Measurements from ENCODE around the gene MAP7D2.
A peak's percentile ranks its signal among the peaks of the same experiment; 100 is the strongest.
"Not testable (repeated sequence)": the region's sequence is repeated elsewhere in the genome, so short reads cannot be mapped to it uniquely, and the experiment has no call there.

The MAP7D2 gene
- total RNA-seq, result 0.16 to 0.46 (median 0.39) reads per million in 3 experiments

GRCh38 chrX:20116577-20117240, at the start of gene MAP7D2:
Gene MAP7D2 (minus strand): TSS chrX:20116907. CDS start chrX:20116879, 28 bp downstream.
- DNase-seq, result no peak

DNA sequence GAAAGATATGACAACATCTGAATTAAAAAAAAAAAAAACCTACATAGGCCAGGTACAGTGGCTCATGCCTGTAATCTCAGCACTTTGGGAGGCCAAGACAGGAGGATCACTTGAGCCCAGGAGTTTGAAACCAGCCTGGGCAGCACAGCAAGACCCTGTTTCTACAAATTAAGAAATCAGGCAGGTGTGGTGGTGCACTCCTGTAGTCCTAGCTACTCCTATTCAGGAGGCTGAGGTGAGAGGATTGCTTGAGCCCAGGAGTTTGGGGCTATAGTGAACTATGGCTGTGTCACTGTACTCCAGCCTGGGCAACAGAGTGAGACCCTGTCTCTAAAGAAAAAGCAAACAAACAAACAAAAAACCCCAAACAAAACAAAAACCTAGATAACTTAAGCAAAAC, 45.8 kb upstream of the MAP7D2 start:
- DNase-seq, result not testable (repeated sequence)

DNA sequence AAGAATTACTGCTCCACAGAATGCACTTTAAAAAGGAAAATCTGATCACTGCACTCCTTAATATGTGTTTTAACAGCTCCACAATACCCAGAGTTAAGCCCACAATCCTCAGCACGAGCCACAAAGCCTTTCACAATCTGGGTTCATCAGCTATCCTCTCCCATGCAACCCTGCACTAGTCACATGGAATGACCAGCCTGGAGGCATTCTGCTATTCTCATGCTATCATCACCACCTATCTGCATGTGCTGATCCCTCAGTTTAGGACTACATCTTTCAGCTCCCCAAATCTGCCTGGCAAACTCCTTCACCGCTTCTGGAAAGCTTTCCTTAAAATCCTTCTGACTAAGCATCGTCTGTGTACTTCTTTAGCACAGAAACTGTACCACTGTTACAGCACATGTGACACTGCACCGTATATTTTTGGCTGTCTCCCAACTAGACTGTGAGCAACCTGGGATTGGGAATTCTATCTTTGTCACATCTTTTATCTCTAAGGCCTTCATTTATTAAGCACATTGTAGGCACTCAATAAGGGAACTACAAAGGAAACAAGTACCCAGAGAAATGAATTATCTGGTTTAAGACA, 43.2 kb upstream of the MAP7D2 start:
- no peak for DNase-seq

DNA sequence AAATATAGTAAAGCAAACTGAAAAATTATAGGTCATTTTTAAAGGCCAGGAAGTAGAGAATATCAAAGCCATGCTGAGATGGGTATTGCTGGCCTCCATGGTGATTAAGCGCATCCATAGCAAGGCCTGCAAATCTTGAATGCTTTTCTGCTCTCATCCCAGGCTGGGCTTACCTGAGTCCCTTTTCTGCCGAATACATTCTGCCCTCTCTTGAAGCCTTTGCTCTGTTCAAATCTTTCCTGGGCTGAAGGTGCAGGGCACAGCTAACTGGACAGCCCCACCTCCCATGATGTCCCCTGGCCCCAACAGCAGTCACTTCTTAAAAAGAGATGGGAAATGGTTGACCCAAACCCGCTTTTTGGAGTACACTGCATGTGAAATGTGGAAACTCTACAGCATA, 35.0 kb upstream of the MAP7D2 start:
- DNase-seq, result no peak

GRCh38 chrX:20149326-20149725, 32.6 kb upstream of the MAP7D2 start:
- no peak for DNase-seq

GRCh38 chrX:20147561-20147960, 30.9 kb upstream of the MAP7D2 start:
- DNase-seq, result no peak

GRCh38 chrX:20144491-20144890, 27.8 kb upstream of the MAP7D2 start:
- DNase-seq, result no peak

DNA sequence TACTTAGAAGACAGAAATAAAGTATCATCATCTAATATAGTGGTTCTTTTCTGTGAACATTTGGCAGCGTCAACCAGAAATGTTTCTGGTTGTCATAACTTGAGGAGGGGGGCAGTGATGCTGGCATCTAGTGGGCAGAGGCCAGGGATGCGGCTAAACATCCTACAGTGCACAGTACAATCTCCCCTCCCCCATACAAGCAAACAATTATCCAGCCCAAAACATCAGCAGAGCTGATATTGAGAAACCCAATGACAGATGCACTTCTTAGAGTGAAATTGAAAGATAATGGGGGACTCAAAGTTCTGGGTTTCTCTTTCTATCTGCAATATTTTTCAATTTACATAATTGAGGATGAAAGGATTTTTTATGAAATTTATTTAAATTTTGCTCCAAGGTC, 26.9 kb upstream of the MAP7D2 start:
- DNase-seq, result no peak

GRCh38 chrX:20143111-20143510, 26.4 kb upstream of the MAP7D2 start:
- no peak for DNase-seq

DNA sequence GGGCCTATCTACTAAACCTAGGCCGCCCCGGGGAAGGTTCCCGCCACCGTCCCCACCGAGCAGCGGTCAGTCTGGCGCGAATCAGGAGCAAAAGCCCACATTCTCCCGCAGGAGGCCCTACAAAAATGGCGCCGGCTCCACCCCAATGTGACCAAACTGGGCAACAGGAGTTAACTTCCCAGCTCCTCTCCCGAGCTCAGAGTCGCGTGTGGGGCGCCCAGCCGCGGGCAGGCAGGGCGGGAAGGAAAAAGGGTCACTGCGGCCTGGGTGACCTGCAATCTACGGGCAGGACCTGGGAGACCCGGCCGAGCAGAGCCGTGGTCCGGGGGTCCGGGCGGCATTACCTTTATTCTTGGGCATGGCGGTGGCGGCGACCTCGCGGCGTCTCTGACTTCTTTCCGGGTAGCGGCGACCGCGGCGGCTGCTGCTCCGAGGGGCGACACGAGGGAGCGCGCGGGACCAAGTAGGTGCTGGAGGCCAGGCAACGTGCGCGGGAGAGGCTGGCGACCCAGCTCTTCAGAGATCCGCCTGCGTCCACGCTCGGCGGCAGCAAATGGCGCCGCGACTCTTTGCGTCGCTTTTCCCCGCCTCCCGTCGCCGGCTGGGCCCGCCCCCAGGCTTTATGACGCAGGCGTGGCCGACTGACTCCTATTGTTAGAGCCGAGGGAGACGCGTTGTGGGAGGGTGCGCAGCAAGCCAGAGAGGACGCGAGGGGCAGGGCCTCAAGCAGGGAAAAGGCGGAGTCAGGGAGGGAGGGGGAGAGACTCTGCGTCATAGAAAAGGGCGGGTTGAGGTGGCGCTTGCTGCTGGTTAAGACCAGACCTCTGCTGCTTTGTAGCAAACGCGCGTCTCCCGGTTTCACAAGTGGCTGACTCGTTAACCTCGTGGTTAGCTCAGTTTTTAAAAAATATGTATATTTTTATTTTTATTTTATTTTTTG, 24.8 kb upstream of the MAP7D2 start, which contains the start of gene EIF1AX:
TSS of gene EIF1AX (minus strand) at position 558 of the 940 bp plus-strand sequence. CDS start at position 360, 198 bp downstream.
- DNase-seq, result peak; percentile 100

DNA sequence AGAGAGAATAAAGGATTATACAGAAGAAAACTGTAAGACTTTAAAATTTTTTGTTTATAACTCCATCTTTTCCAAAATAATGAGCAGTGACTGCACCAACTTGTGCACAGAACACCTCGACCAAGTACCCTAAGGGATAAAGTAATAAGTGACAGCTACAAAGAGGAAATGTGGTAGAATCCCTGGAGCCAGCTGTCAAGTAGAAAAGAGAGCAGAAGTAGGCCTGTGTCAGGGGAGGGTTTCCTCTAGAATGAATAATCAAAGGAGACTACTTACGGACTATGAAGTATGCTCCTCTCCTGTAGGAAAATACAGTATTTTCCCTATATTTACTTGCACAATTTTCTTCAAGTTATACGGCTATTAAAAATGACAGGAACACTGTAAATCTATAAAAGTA, 23.7 kb upstream of the MAP7D2 start:
- DNase-seq, result no peak

DNA sequence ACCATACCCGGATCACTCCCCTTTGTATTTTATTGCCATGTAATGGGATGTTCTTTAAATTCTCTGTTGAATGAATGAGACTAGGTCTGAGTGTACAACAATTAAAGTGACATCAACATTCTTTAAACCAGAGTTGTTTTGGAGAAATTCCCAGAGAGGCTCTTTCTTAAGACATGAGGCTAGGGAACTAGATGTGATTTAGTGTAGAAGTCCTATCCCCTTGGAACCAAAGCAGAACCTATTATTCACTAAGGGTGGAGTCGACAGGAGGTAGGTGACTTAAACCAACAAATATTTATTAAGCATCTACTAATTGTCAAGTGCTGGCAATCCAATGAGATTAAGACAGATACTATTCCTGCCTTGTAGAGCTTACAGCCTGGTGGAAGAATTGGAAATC, 23.3 kb upstream of the MAP7D2 start:
- no peak for DNase-seq

DNA sequence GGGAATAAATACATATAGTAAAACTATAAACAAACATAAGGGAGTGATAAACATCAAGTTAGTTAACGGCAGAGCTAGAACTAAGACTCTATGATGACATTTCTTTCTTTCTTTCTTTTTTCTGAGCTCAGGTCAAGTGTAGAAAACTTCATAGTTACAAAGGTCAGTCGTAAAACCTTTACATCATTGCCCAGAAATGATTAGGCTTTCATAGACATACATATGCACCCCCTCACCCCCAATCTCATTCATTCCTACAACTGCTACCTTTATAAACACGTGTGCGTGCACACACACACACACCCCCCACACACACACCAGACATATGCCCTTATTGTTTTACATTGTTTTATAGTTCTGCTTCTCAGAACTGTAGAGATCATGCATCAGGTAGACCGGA, 19.2 kb upstream of the MAP7D2 start:
- DNase-seq, result no peak

GRCh38 chrX:20132666-20133065, 16.0 kb upstream of the MAP7D2 start:
- DNase-seq, result no peak

GRCh38 chrX:20130357-20130756, 13.7 kb upstream of the MAP7D2 start:
- DNase-seq, result no peak

GRCh38 chrX:20129547-20129946, 12.8 kb upstream of the MAP7D2 start:
- DNase-seq, result no peak

DNA sequence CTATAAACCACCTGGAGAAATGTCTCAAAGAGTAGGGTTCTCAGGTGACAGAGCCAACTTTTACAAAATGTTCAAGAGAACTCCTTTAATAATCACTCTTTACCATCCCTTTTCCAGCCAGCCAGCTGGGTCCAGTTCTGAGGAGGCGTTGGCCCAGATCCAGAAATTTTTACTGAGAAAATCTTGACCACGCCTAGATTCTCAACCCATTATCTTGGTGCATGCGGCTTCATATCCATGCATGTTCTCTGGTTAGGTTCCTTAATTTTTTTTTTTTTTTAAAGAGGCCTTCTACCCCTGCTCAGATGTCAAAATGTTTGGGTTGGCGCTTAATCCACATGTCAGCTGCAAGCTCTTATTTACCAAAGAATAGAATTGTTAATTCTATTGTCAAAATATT, 12.0 kb upstream of the MAP7D2 start:
- DNase-seq, result no peak

- DNase-seq, result not testable (repeated sequence)
Observed at GRCh38 chrX:20127440-20127839, 10.7 kb upstream of the MAP7D2 start.

- DNase-seq, result not testable (repeated sequence)
Observed at GRCh38 chrX:20126833-20127232, 10.1 kb upstream of the MAP7D2 start.

DNA sequence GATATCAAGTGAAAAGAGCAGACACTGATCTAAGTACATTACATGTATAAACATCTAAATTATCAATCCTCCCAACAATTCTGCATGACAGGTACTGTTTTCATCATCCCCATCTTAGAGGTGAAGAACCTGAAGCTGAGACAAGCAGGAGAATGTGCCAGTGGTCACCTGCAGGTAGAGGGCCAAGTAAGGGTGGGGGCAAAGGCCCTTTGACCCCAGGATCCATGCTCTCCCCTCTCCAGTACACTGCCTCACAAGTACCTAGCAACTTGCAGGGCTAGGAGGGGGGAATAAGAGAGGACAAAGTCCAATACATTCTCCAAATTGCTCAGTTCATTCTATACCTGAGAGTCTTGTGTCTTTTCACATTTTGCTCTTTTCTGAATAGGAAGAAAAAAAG, 8.3 kb upstream of the MAP7D2 start:
- DNase-seq, result no peak

DNA sequence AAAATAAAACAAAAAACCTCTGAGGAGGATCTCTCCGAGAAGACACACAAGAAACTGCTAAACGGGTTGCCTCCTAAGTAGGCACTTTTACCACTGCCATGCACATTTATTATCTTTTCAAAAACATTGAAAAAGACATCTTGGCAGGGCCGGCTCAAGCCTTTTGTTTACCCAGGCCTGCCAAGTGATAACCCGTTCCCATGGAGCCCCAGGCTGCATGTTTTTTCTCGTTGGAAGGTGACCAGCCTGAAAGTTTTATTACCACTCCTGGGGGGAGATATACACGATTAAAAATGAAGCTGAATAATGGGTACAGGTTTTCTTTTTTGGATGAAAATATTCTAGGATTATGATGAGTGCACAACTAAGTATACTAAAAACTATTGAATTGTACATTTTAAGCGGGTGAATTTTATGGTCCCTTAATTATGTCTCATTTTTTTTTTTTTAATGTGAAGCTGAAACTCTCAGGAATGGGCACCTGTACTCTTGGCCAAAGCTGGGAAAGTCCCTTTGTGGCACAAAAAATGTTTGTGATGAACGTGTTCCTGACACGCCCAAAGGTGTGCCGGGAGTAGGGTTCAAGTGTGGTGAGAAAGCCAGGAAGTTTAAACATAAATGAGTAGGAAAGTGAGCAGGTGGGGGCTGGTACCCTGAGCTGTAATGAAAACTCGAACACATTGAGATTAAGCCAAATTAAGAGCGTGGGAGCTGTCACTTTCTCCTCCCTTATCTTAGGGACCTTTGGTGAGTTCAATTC, 1.5 kb upstream of the MAP7D2 start:
- DNase-seq, result no peak

DNA sequence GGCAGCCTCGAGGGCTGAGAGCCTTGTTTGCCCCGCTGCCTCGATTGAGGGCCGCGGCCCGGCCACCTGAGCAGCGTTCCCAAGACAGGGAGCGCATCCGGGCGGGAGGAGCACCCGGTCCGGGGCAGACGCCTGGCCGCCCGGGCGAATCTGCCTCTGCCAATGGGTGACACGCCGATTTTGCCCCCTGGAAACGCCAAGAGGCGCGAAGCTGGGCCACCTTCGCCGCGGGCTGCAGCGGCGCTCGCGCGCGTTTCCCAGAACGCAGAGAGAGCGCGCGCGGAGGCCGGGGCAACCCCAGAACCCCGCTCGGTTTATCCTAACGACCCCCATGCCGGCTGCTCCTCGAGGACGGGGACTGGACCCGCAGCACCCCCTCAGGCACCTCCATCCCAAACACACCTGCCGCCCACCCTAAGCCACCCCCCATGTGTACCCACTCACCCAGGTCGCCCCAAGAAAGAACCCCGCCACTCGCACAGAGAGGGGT, 575 bp downstream of the MAP7D2 start:
- DNase-seq, result no peak
